Neural cell (in vitro differentiated cells): Measurements from ENCODE around the gene SLC9A3. TPM values are rescaled to one million over a fixed set of nuclear protein-coding genes. Genes with fewer than 3 reads are reported as not detected.

ENCODE experiments used
- H2AFZ ChIP-seq: fragments of 200-600, 300-800 bp; sonication (generic), shearing (Covaris generic); 2 replicates; pipeline ENCODE4 v1.6.0; 2014; ENCODE audit warnings: low read depth, mild to moderate bottlenecking, antibody characterized with exemption, low read length, moderate library complexity
- H3F3A ChIP-seq: fragments of 200-600 bp; shearing (Covaris generic); 2 replicates; pipeline ENCODE4 v1.6.1; 2016; ENCODE audit warnings: mild to moderate bottlenecking, moderate library complexity, mixed read lengths, antibody characterized with exemption, low read length; ENCODE audit not compliant: insufficient read depth, poor library complexity, severe bottlenecking
- H3K27ac ChIP-seq: fragments of 200-600, 300-800 bp; sonication (generic), shearing (Covaris generic); 2 replicates; pipeline ENCODE4 v1.5.1; 2014; ENCODE audit warnings: mild to moderate bottlenecking, low read length, moderate library complexity
- H3K27me3 ChIP-seq: fragments of 300-800, 200-600 bp; sonication (generic), shearing (Covaris generic); 2 replicates; pipeline ENCODE4 v1.6.0; 2014; ENCODE audit warnings: mild to moderate bottlenecking, low read depth, low read length, moderate library complexity; ENCODE audit not compliant: insufficient read depth
- H3K36me3 ChIP-seq: fragments of 300-800, 200-600 bp; sonication (generic), shearing (Covaris generic); 2 replicates; pipeline ENCODE4 v1.5.1; 2014; ENCODE audit warnings: mild to moderate bottlenecking, antibody characterized with exemption, low read length, moderate library complexity; ENCODE audit not compliant: insufficient read depth
- H3K4me2 ChIP-seq: fragments of 300-800, 200-600 bp; sonication (generic), shearing (Covaris generic); 2 replicates; pipeline ENCODE4 v1.6.0; 2014; ENCODE audit warnings: mild to moderate bottlenecking, low read length
- H3K4me3 ChIP-seq: fragments of 300-800, 200-600 bp; sonication (generic), shearing (Covaris generic); 2 replicates; pipeline ENCODE4 v1.5.1; 2014; ENCODE audit warnings: mild to moderate bottlenecking, low read length, moderate library complexity
- H3K79me2 ChIP-seq: fragments of 200-600 bp; shearing (Covaris generic); replicated peaks from 2 replicates; pipeline ENCODE4 v1.6.0; 2014; ENCODE audit warnings: mild to moderate bottlenecking, low read length, moderate library complexity; ENCODE audit not compliant: insufficient read depth
- H3K9ac ChIP-seq: fragments of 300-800, 200-600 bp; sonication (generic), shearing (Covaris generic); 2 replicates; pipeline ENCODE4 v1.6.1; 2016; ENCODE audit warnings: mild to moderate bottlenecking, low read length, mixed read lengths
- H3K9me2 ChIP-seq: fragments of 200-600 bp; shearing (Covaris generic); 2 replicates; pipeline ENCODE4 v1.6.1; 2016; ENCODE audit warnings: mild to moderate bottlenecking, low read length, mixed read lengths; ENCODE audit not compliant: insufficient read depth
- H3K9me3 ChIP-seq: fragments of 200-600, 300-800 bp; sonication (generic), shearing (Covaris generic); 2 replicates; pipeline ENCODE4 v1.6.1; 2016; ENCODE audit warnings: mild to moderate bottlenecking, mixed run types, low read length, moderate library complexity, mixed read lengths
- H4K20me1 ChIP-seq: fragments of 200-600 bp; shearing (Covaris generic); 2 replicates; pipeline ENCODE4 v1.6.1; 2016; ENCODE audit warnings: mild to moderate bottlenecking, mixed run types; ENCODE audit not compliant: insufficient read depth
- CTCF ChIP-seq: fragments of 450-650 bp; IDR thresholded peaks from 2 replicates; pipeline ENCODE4 v1.5.1; 2014; ENCODE audit warnings: antibody characterized with exemption, mild to moderate bottlenecking, moderate library complexity; ENCODE audit not compliant: poor library complexity, severe bottlenecking
- EP300 ChIP-seq: fragments of 450-650 bp; conservative IDR thresholded peaks from 2 replicates; pipeline ENCODE4 v1.6.1; 2014; ENCODE audit warnings: antibody characterized with exemption, mild to moderate bottlenecking, moderate library complexity; ENCODE audit not compliant: poor library complexity, severe bottlenecking
- EZH2 ChIP-seq: fragments of 200-600, 300-800 bp; shearing (Covaris generic), sonication (generic); IDR thresholded peaks from 2 replicates; pipeline ENCODE4 v1.6.1; 2014; ENCODE audit warnings: antibody characterized with exemption, low read length, borderline replicate concordance, mild to moderate bottlenecking; ENCODE audit not compliant: insufficient read depth, poor library complexity, severe bottlenecking
- MXI1 ChIP-seq: fragments of 450-650 bp; conservative IDR thresholded peaks from 2 replicates; pipeline ENCODE4 v1.6.1; 2014; ENCODE audit warnings: antibody characterized with exemption, mild to moderate bottlenecking; ENCODE audit not compliant: poor library complexity, severe bottlenecking
- POLR2AphosphoS5 ChIP-seq: IDR thresholded peaks from 2 replicates; pipeline ENCODE4 v1.6.1; 2012
- RAD21 ChIP-seq: fragments of 450-650 bp; conservative IDR thresholded peaks from 2 replicates; pipeline ENCODE4 v1.6.1; 2014; ENCODE audit warnings: antibody characterized with exemption, mild to moderate bottlenecking, moderate library complexity
- REST ChIP-seq: IDR thresholded peaks from 2 replicates; pipeline ENCODE4 v1.6.1; 2012; ENCODE audit warnings: borderline replicate concordance
- SMC3 ChIP-seq: fragments of 450-650 bp; conservative IDR thresholded peaks from 2 replicates; pipeline ENCODE4 v1.6.1; 2014; ENCODE audit warnings: antibody characterized with exemption, mild to moderate bottlenecking, moderate library complexity; ENCODE audit not compliant: poor library complexity
- TAF1 ChIP-seq: IDR thresholded peaks from 2 replicates; pipeline ENCODE4 v1.6.1; 2012; ENCODE audit warnings: low read depth
- polyA plus RNA-seq: library from polyadenylated mRNA; depleted of rRNA; stranded (reverse); fragments of >200 nt; gene quantifications from 2 replicates; pipeline ENCODE4 v1.2.3, GENCODE V29; 2014

SLC9A3 gene
- polyA plus RNA-seq, 1 donor from 2014 or later, result 4.0 TPM

- H3K9ac ChIP-seq, result no peak overlapping the region
- H3K4me3 ChIP-seq, result no peak overlapping the region
- H3K79me2 ChIP-seq, result no peaks in the 10 kb centered on the region
- H2AFZ ChIP-seq, result no peak overlapping the region
- no peaks in the 10 kb centered on the region for H3K9me2 ChIP-seq
- H3K36me3 ChIP-seq, result no peaks in the 10 kb centered on the region
- no peak for TF ChIP-seq CTCF
- no peak for TF ChIP-seq MXI1
- no peak for TF ChIP-seq POLR2AphosphoS5
- TF ChIP-seq TAF1, result no peak
- no peak for TF ChIP-seq EZH2
- no peak for TF ChIP-seq EP300
- TF ChIP-seq REST, result no peak
- no peak for TF ChIP-seq SMC3
- TF ChIP-seq RAD21, result no peak
- H3F3A ChIP-seq, result no peaks in the 10 kb centered on the region
- H3K27ac ChIP-seq, result no peak overlapping the region
- H3K27me3 ChIP-seq, result no peaks in the 10 kb centered on the region
- no peak overlapping the region for H3K4me2 ChIP-seq
- no peaks in the 10 kb centered on the region for H3K9me3 ChIP-seq
- no peaks in the 10 kb centered on the region for H4K20me1 ChIP-seq
Observed at GRCh38 chr5:424301-425110, 99.7 kb downstream of the SLC9A3 start.

- H2AFZ ChIP-seq, result no peak overlapping the region
- H3K9me3 ChIP-seq, result no peaks in the 10 kb centered on the region
- H3K79me2 ChIP-seq, result no peaks in the 10 kb centered on the region
- TF ChIP-seq CTCF, result no peak
- no peak for TF ChIP-seq EP300
- no peak for TF ChIP-seq SMC3
- no peak for TF ChIP-seq MXI1
- TF ChIP-seq TAF1, result no peak
- no peak for TF ChIP-seq RAD21
- no peak for TF ChIP-seq POLR2AphosphoS5
- TF ChIP-seq REST, result no peak
- TF ChIP-seq EZH2, result no peak
- H3K9me2 ChIP-seq, result no peaks in the 10 kb centered on the region
- H3K9ac ChIP-seq, result no peak overlapping the region
- H3K4me2 ChIP-seq, result no peak overlapping the region
- H3K4me3 ChIP-seq, result no peak overlapping the region
- no peaks in the 10 kb centered on the region for H4K20me1 ChIP-seq
- H3K27me3 ChIP-seq, result no peaks in the 10 kb centered on the region
- no peaks in the 10 kb centered on the region for H3F3A ChIP-seq
- no peak overlapping the region for H3K27ac ChIP-seq
- H3K36me3 ChIP-seq, result no peaks in the 10 kb centered on the region
Observed at GRCh38 chr5:423626-424261, 100.5 kb downstream of the SLC9A3 start.
